Aorta (tissue), 5 donors: Measurements from ENCODE around the gene EEPD1. TPM values are rescaled to one million over a fixed set of nuclear protein-coding genes. Genes with fewer than 3 reads are reported as not detected.
"Not testable (repeated sequence)": the region's sequence is repeated elsewhere in the genome, so short reads cannot be mapped to it uniquely, and the experiment has no call there.

Experiments
- ATAC-seq: fragments of 200-7000 bp; cut with Tn5 transposase; one replicate; pipeline ENCODE4 v1.9.1; 2022; ENCODE audit warnings: moderate library complexity; ENCODE audit not compliant: low FRiP score
- DNase-seq, 2 donors: peaks; one replicate each; pipeline ENCODE4 v3.0.0-alpha.2; 2020
- H3K27ac ChIP-seq, 2 donors: one replicate each; pipeline ENCODE4 v1.5.1; 2013; ENCODE audit warnings: low read length in 2 of 2, mild to moderate bottlenecking in 2 of 2, moderate library complexity in 2 of 2, control low read depth in 1 of 2, inconsistent platforms in 1 of 2, low read depth in 1 of 2
- H3K27me3 ChIP-seq, 2 donors: one replicate each; pipeline ENCODE4 v1.6.1; 2013; ENCODE audit warnings: control low read depth in 1 of 2, low read length in 1 of 2, mild to moderate bottlenecking in 1 of 2, moderate library complexity in 1 of 2; ENCODE audit not compliant: insufficient read depth in 2 of 2, control insufficient read depth in 1 of 2
- H3K36me3 ChIP-seq, 2 donors: one replicate each; pipeline ENCODE4 v1.6.1; 2013; ENCODE audit warnings: control low read depth in 1 of 2, low read length in 1 of 2, mild to moderate bottlenecking in 1 of 2; ENCODE audit not compliant: insufficient read depth in 2 of 2, control insufficient read depth in 1 of 2
- H3K4me1 ChIP-seq, 2 donors: one replicate each; pipeline ENCODE4 v1.6.1; 2013; ENCODE audit warnings: low read length in 2 of 2, control low read depth in 1 of 2, mild to moderate bottlenecking in 1 of 2, moderate library complexity in 1 of 2; ENCODE audit not compliant: insufficient read depth in 2 of 2, control insufficient read depth in 1 of 2
- H3K4me3 ChIP-seq, 2 donors: one replicate each; pipeline ENCODE4 v1.5.1; 2013; ENCODE audit warnings: low read length in 2 of 2, control low read depth in 1 of 2, mild to moderate bottlenecking in 1 of 2
- H3K9me3 ChIP-seq: one replicate; pipeline ENCODE4 v1.6.1; 2013; ENCODE audit warnings: mild to moderate bottlenecking, low read length; ENCODE audit not compliant: control insufficient read depth
- WGBS, 2 donors: extraction: QIAGEN DNeasy Blood & Tissue Kit; methylation state at CpG; one replicate each; pipeline ENCODE4 v1.1.7; 2013; 5-methylcytosine and 5-hydroxymethylcytosine counted together
- intact Hi-C, 2 donors: fragments of 100-400 bp; cut with DNase I; formaldehyde crosslinking; loops; one replicate each; pipeline versions ENCODE4 v1.14.2 to v1.15.0; 2022
- polyA plus RNA-seq, 2 donors: library from polyadenylated mRNA; stranded (reverse); fragments of 200-250 nt; gene quantifications; one replicate each; pipeline ENCODE4 v1.2.3, GENCODE V29; 2013
- total RNA-seq, 2 donors: library from RNA; stranded (reverse); fragmentation: NEBNext Ultra II Directional; extraction: Animal tissue kit (Norgen Biotek cat#: 25700); gene quantifications; one replicate each; pipeline ENCODE4 v1.2.1, GENCODE V29; 2021
- donor health status: healthy with polysubstance abuse.
- donor health status: Bipolar disorder and iron deficiency.
- donor health status: DM: no; HTN: no; CAD: no.
- donor health status: DM: no; HTN: no; CAD: no.
- donor health status: DM: yes; HTN: yes; CAD: no.

EEPD1 gene
- total and polyA plus RNA-seq, 4 donors: 12.4 to 100 (median 14.9) TPM

DNA sequence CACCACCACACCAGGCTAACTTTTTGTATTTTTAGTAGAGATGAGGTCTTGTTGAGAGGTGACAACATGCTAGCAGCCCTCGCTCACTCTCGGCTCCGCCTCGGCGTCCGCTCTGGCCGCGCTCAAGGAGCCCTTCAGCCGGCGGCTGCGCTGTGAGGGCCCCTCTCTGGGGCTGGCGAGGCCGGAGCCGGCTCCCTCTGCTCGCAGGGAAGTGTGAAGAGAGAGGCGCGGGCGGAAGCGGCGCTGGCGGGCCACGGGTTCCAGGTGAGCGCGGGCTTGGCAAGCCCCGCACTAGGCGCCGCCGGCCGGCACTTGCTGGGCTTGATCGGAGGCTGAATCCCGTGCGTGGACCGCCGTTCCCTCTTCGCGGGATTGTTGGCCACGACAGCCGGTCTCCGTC is 83.0 kb downstream of the EEPD1 start:
- Histone ChIP-seq H3K27ac (no peak overlapping the region), H3K4me1 (no peaks in the 10 kb centered on the region)

DNA sequence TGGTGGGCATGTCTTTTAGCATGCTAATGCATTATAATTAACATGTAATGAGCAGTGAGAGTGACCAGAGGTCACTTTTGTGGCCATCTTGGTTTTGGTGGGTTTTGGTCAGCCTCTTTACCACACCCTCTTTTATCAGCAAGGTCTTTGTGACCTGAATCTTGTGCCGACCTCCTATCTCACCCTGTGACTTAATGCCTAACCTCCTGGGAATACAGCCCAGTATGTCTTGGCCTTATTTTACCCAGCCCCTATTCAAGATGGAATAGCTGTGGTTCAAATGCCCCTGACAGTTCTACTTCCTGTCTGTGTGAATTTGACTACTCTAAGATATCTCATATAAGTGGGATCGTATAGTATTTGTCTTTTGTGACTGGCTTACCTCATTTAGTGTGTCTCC is 85.1 kb downstream of the EEPD1 start:
- no peak for ATAC-seq
- intact Hi-C loops: no loop called here
- H3K27me3 ChIP-seq: no peaks in the 10 kb centered on the region
- H3K4me1 ChIP-seq: no peaks in the 10 kb centered on the region
- H3K4me3 ChIP-seq: no peak overlapping the region
- H3K27ac ChIP-seq: no peak overlapping the region
- 65 to 70% methylated on average over 2 of the region's 2 CpGs for WGBS, 2 donors
- DNase-seq: no peak
- H3K36me3 ChIP-seq: no peaks in the 10 kb centered on the region
- H3K9me3 ChIP-seq: no peaks in the 10 kb centered on the region

More for the DNA sequence above, 83.0 kb downstream of the EEPD1 start:
- ATAC-seq (no peak), DNase-seq (no peak)
- Histone ChIP-seq H3K9me3 (no peaks in the 10 kb centered on the region), H3K36me3 (no peaks in the 10 kb centered on the region), H3K4me3 (no peak overlapping the region), H3K27me3 (no peaks in the 10 kb centered on the region)
- intact Hi-C loops: no loop called here
- 78 to 94% methylated on average over 39 of the region's 39 CpGs for WGBS, 2 donors

DNA sequence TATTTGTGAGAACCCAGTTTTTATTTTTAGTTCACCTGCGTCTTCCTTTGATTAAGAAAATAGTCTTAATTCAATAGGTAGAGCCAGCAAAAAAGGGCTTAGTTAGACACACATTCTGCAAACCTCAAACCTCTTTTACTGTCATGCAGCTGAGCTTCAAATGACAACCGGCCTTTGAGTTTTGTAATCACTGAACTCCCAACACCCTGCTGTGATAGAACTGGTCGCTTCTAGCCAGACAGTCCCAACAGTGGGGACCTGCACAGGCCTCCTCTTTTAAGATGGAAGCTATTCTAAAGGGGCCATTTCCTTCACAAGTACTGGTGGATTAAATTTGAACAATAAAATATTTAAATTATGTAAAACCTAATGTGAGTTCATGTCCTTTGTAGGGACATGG is 90.3 kb downstream of the EEPD1 start:
- 93 to 95% methylated on average over 3 of the region's 3 CpGs for WGBS, 2 donors
- H3K27me3 ChIP-seq, intact Hi-C loops, H3K4me1 ChIP-seq, H3K36me3 ChIP-seq, H3K4me3 ChIP-seq, H3K9me3 ChIP-seq, H3K27ac ChIP-seq, ATAC-seq, DNase-seq: not testable (repeated sequence)

DNA sequence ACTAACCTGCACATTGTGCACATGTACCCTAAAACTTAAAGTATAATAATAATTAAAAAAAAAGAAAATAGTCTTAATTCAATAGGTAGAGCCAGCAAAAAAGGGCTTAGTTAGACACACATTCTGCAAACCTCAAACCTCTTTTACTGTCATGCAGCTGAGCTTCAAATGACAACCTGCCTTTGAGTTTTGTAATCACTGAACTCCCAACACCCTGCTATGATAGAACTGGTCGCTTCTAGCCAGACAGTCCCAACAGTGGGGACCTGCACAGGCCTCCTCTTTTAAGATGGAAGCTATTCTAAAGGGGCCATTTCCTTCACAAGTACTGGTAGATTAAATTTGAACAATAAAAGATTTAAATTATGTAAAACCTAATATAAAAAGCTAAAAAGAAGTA is 90.9 kb downstream of the EEPD1 start:
- H3K9me3 ChIP-seq, DNase-seq, H3K4me1 ChIP-seq, intact Hi-C loops, ATAC-seq, H3K36me3 ChIP-seq, H3K4me3 ChIP-seq, H3K27me3 ChIP-seq, H3K27ac ChIP-seq: not testable (repeated sequence)
- WGBS, 2 donors: 77 to 93% methylated on average over 1 of the region's 1 CpG

DNA sequence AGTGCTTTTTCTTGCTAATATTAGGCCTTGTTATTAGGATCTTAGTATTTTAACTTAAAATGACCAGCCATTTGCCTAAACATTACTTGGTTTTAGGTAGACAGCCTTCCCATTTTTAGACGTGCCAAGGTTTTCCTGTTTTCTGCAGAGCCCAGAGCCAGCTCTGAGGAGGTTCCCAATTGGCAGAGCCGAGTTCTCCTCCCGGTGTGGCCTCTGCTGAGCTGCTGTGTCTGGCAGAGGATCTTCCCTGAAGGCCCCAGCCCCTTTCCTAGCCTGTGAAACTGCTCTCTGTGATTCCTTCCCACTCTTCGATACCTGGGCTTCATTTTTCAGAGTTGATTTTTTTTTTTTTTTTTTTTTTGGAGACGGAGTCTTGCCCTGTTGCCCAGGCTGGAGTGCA is 91.4 kb downstream of the EEPD1 start:
- no peaks in the 10 kb centered on the region for H3K36me3 ChIP-seq
- intact Hi-C loops: no loop called here
- 22 to 30% methylated on average over 4 to 5 of the region's 5 CpGs for whole genome bisulfite sequencing, 2 donors

DNA sequence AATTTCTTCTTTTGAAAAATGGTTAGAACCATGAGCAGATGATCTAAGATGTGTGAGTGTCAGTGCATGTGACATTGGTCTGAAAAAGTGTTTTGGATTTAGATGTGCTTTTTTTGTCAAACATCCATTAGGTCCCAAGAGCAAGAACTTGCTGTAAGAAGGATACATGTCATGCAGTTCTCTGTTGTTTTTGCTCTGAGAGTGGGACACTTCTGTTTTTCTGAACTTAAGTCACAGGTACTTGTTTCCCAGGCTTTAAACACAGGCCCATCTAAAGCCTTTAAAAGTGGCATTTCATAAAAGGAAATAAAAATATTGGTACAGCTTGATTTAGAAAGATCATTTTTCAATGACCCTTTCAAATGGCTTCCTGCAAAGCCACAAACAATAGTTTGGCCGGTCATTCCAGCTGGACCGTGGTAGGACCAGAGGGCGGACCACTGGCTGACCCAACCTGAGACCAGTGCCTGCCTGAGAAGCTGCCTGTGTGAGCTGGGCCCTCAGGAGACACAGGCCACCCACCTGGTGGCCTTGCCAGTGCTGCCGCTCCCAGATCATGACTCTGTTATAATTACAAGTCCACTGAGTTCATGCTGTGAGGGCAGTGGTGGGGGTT is 92.7 kb downstream of the EEPD1 start:
- peak; percentile 79 for ATAC-seq
- Histone ChIP-seq H3K36me3 (no peaks in the 10 kb centered on the region), H3K9me3 (no peaks in the 10 kb centered on the region), H3K27me3 (no peaks in the 10 kb centered on the region), H3K27ac (peak overlapping the region; percentile 46 to 62), H3K4me3 (no peak overlapping the region), H3K4me1 (peaks cover 0 to 4% of the 10 kb centered on the region in 2 donors)
- 3 to 12% methylated on average over 4 of the region's 4 CpGs for WGBS, 2 donors
- intact Hi-C loops: no loop called here
- no peak for DNase-seq

More for the DNA sequence above, 91.4 kb downstream of the EEPD1 start:
- DNase-seq: no peak
- Histone ChIP-seq H3K4me1 (peaks cover 0 to 4% of the 10 kb centered on the region in 2 donors), H3K27ac (no peak overlapping the region), H3K27me3 (no peaks in the 10 kb centered on the region), H3K4me3 (no peak overlapping the region), H3K9me3 (no peaks in the 10 kb centered on the region)
- peak; percentile 57 for ATAC-seq

DNA sequence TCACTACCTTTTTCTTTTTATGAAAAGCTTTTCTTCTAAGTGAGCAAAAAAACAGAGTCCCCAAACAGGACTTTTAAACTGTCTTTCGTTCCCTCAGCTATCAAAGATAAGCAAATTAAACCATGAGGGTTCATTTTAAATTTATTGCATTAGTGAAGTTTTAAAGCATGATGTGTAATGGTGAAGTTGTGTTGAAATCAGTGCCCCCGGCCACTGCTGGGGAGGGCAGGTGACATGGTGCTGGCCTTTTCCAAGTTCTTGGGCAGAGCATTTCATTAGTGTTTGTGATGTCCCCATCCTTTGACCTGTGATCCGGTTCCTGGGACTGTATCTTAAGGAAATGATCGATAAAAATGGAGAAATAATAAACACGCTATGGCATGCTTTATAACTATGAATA is 96.0 kb downstream of the EEPD1 start:
- Histone ChIP-seq H3K4me3 (no peak overlapping the region), H3K27ac (no peak overlapping the region), H3K9me3 (no peaks in the 10 kb centered on the region), H3K36me3 (no peaks in the 10 kb centered on the region), H3K27me3 (no peaks in the 10 kb centered on the region), H3K4me1 (peaks cover 0 to 4% of the 10 kb centered on the region in 2 donors)
- intact Hi-C loops: no loop called here
- DNase-seq: no peak
- ATAC-seq: no peak
- WGBS, 2 donors: 77 to 78% methylated on average over 5 of the region's 5 CpGs

DNA sequence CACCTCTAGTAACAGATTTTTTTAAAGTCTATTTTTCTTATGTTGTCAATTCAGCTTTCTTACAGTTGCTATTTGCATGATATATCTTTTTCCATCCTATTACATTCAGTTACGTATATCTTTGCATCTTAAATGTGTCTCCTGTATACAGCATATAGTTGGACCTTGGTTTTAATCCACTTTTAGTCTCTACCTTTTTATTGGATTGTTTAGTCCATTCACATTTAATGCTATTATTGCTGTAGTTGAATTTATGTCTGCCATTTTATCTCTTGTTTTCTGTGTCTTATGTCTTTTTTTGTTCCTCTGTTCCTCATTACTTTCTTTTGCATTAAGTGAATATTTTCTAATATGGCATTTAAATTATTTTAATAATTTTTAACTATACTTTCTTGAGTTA is 100.6 kb downstream of the EEPD1 start:
- Histone ChIP-seq H3K4me1 (no peaks in the 10 kb centered on the region), H3K27ac (no peak overlapping the region), H3K36me3 (no peaks in the 10 kb centered on the region), H3K9me3 (no peaks in the 10 kb centered on the region), H3K27me3 (no peaks in the 10 kb centered on the region), H3K4me3 (no peak overlapping the region)
- WGBS, 2 donors: 92 to 99% methylated on average over 1 of the region's 1 CpG
- DNase-seq (no peak), ATAC-seq (no peak)
- intact Hi-C loops: no loop called here

DNA sequence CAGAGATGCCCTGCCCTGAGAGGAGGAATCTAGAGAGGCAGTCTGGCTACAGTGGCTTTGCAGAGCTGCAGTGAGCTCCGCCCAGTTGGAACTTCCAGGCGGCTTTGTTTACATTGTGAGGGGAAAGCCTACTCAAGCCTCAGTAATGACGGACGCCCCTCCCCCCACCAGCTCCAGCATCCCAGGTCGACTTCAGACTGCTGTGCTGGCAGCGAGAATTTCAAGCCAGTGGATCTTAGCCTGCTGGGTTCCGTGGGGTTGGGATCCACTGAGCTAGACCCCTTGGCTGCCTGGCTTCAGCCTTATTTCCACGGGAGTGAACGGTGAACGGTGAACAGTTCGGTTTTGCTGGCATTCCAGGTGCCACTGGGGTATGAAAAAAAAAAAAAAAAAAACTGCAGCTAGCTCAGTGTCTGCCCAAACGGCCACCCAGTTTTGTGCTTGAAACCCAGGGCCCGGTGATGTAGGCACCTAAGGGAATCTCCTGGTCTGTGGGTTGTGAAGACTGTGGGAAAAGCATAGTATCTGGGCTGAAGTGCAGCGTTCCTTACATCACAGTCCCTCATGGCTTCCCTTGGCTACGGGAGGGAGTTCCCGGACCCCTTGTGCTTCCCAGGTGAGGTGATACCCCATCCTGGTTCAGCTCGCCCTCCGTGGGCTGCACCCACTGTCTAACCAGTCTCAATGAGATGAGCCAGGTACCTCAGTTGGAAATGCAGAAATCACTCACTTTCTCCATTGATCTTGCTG is 105.6 kb downstream of the EEPD1 start:
- H3K9me3 ChIP-seq, H3K4me1 ChIP-seq, H3K27me3 ChIP-seq, H3K27ac ChIP-seq, intact Hi-C loops, H3K4me3 ChIP-seq, H3K36me3 ChIP-seq: not testable (repeated sequence)
- peak; percentile 84 to 86 for DNase-seq
- WGBS, 2 donors: 30 to 31% methylated on average over 18 of the region's 18 CpGs
- ATAC-seq: peak; percentile 46
